CD4-positive, alpha-beta T cell treated with Interleukin-21 for 1 hour (primary cell): ENCODE results near the gene FOXO6.
A peak's percentile ranks its signal among the peaks of the same experiment; 100 is the strongest.

Experiments
- DNase-seq: peaks from one replicate; pipeline ENCODE4 v3.0.0-alpha.2; 2020

Gene FOXO6

DNA sequence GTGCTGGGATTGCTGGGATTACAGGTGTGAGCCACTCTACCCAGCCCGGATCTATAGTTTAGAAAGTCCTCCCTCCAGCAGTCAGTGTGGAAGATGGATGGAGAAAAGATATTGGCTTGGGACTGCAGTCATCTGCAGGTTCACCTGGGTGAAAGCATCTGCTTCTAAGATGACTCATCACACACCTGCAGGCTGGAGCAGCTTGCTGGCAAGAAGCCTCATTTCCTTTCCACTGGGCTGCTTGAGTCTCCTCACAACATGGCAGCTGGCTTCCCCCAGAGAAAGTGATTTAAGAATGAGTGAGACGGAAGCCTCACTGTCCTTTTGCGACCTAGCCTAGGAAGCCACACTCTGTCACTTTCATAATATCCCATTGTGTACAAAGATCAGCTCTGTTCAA lies 50.0 kb downstream of the FOXO6 start:
- DNase-seq = no peak

DNA sequence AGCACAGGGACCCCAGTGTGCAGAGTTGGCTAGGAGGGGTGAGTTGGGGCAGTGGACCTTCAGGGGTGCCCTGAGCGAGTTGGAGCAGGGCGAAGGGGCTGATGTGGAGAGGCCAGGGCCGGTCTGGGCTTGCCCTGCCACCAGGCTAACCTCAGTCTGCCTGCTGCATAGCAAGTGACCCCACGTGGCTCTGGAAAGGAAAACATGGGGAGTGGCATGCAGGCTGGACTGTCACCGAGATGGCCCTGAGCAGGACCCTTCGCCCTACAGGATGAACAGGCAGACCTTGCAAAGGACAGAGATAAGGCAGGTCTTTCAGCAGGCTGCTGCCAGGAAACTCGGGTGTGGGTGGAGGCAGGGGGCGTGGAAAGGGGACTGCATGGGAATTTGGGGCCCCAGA lies 51.5 kb downstream of the FOXO6 start:
- DNase-seq = no peak

GRCh38 chr1:41413748-41414281 lies 52.6 kb downstream of the FOXO6 start:
- no peak for DNase-seq

- no peak for DNase-seq
These were observed 53.1 kb downstream of the FOXO6 start for GRCh38 chr1:41414296-41414695.

DNA sequence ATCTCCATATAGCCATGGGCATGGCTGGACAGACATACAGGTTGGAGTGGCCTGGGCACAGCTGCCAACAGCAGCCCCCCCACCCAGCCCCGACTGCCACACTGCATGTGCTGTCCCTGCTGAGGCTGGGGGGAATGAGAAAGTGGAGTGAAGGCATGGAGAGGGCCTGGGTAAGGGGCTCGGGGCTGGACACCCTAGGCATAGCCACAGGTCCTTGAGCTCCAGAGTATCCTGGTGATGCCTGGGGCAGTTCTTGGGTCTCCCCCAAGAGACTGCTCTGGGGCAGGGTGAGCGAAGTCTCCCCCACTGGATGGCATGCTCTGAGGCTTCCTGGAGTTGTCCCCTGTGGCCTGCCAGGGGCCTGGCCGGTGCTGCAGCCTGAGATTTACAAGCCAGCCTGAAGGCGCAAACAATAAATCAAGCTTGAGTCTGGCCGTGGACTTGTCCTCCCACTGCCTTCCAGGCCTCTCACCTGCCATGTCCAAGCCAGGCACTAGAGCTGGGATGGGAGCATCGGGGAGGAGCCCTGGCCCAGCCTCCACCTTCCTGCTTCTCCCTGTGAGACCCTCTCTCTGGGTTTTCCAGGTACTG lies 53.6 kb downstream of the FOXO6 start:
- DNase-seq = no peak

DNA sequence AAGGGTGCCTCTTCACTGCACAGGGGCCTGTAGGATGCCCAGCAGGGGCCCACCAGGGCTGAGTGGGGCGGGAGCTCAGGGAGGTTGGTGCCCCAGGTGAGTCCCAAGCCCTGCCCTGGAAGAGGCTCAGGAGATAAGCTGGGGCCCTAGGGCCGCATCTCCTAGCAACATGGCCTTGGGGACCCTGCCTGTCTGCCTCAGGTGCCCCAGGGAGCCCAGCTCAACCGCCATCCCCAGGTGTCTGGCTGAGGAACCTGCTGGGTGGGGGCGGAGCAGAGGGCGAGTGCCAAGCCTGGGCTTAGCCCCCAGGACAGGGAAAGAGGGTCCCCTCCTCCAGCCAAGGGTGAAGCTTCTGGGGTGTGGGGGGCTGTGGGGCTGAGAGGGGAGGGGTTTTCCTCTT lies 54.8 kb downstream of the FOXO6 start:
- no peak for DNase-seq

- peak; percentile 60 for DNase-seq
These were observed 55.5 kb downstream of the FOXO6 start for GRCh38 chr1:41416552-41417334.

- DNase-seq = no peak
These were observed 56.1 kb downstream of the FOXO6 start for GRCh38 chr1:41417335-41417682.

GRCh38 chr1:41417746-41418145 lies 56.5 kb downstream of the FOXO6 start:
- no peak for DNase-seq

GRCh38 chr1:41418857-41419583 lies 57.8 kb downstream of the FOXO6 start:
- DNase-seq = no peak

- DNase-seq = no peak
These were observed 58.5 kb downstream of the FOXO6 start for GRCh38 chr1:41419584-41420295.

- no peak for DNase-seq
These were observed 59.1 kb downstream of the FOXO6 start for GRCh38 chr1:41420351-41420750.

DNA sequence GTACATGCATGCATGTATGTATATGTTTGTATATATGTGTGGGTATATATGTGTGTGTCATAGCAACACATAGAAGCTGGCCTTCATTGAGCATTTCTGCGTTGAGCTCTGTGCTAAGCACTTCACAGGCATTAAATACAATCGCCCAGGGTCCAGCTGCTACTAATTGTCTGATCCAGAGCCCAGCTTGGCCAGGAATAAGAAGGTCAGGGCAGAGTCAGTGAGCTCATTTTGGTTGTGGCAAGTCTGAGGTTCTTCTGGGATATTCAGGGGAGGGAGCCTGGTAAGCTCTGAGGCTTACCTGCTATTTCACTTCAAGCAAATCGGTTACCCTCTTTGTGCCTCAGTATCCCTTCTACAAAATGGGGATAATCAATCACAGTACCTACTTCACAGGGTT lies 59.6 kb downstream of the FOXO6 start:
- DNase-seq = no peak

- DNase-seq = no peak
These were observed 61.1 kb downstream of the FOXO6 start for GRCh38 chr1:41422306-41422705.

DNA sequence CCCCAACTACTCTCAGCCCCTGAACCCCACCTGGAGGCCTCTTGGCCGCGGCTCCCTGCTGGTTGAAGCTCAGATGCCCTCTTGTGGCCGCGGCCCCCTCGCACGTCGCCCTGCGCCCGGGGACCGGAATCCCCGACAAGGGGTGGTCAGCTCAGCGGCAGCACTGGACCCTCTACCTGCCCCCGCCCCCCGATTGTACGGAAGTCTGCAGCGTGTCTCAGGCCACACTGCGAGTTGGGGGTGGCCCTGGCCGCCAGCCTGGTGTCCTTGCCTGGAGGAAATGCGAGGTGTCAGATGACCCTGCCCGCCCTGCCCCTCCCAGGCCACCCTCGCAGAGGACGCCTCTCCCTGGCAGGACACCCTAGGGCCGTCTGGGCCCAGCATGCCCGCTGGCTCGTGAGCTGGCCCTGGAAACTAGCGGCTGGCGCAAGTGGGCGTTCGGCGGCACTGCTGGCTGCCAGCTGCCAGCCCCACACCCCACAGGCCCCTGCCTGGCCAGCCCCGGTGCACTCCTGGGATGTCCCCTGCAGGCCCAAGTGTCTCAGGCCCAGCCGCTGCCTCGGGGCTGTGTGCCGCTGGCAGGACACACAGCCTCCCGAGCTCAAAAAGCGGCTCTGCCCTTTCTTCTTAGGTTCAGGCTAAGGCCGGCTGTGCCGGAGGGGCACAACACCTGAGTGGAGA lies 62.4 kb downstream of the FOXO6 start:
- DNase-seq = no peak

DNA sequence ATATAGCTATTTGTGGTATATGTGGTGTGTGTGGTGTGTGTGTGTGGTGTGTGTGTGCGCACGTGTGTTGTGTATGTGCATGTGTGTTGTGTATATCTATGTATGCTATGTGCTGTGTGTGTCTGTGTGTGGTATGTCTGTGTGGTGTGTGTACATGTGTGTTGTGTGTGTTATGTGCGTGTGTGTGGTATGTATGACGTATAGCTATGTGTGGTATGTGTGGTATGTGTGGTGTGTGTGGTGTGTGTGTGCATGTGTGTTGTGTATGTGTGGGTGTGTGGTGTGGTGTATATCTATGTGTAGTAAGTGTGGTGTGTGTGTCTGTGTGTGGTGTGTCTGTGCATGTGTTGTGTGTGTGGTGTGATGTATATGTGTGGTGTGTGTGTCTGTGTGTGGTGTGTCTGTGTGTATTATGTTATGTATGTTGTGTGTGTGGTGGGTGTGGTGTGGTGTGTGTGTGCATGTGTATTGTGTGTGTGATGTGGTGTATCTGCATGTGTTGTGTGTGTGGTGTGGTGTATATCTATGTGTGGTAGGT lies 63.4 kb downstream of the FOXO6 start:
- no peak for DNase-seq

GRCh38 chr1:41425369-41425768 lies 64.1 kb downstream of the FOXO6 start:
- no peak for DNase-seq

DNA sequence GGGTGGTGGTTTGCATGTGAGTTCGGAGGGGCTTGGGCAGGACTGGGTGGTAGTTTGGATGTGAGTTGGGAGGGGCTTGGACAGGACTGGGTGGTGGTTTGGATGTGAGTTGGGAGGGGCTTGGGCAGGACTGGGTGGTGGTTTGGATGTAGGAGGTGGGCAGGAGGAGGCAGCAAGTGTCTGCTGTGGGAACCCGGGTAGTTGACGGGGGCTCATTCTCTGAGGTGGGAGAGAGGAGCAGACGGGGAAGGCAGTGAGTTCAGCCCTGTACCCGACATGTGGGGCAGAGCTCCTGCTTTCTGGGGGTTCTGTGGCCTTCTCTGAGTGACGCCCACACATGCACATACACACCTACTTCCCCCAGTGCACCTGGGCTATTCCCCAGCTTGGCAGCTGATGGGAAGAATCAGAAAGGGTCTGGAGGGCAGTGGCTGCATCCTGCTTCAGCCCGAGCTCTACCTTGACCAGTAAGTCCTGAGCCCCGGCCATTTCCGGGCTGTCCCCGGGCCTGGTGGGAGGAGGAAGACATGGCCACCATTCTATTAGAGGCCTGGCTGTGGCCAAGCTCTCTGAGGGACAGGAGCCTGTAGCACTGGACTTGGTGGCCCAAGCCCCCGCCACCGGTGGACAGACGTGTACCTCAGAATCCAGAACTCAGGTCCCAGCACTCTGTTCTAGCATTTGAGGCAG lies 65.1 kb downstream of the FOXO6 start:
- DNase-seq = no peak

DNA sequence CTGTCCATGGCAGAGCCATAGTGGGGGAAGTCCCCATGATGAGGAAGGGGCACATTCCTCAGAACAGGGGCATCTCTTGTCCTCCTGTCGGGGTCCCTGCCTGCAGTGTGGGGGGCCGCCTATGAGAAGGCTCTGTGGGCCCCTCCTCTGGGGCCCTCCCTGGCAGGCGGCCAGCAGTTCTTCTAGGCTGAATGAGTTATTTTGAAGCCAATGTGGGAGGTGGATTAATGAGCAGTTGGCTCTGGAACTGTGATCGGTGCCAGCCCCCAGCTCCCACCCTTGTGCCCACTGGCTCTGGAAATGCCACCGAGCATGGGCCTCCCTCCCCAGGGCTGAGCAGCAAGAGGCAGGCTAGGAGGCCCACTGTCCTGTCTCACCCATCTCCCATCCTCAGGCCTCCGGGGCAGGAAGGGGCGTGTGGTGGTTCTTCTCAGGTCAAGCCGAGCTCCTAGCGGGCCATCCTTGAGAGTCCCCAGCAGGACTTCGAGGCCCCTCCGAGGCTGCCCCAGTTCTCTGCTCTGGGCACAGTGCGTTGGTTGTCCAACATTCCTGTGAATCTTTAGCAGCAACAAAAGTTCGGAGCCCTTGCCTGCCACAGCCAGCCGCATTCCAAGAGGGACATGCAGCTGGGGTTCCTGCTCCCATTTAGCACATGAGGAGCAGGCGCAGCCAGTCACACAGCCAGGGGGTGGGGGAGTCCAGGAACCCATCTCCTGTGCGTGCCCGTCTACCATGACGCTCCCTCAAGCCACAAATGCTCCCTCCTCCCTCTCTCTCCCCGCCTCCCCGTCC lies 66.1 kb downstream of the FOXO6 start:
- no peak for DNase-seq

DNA sequence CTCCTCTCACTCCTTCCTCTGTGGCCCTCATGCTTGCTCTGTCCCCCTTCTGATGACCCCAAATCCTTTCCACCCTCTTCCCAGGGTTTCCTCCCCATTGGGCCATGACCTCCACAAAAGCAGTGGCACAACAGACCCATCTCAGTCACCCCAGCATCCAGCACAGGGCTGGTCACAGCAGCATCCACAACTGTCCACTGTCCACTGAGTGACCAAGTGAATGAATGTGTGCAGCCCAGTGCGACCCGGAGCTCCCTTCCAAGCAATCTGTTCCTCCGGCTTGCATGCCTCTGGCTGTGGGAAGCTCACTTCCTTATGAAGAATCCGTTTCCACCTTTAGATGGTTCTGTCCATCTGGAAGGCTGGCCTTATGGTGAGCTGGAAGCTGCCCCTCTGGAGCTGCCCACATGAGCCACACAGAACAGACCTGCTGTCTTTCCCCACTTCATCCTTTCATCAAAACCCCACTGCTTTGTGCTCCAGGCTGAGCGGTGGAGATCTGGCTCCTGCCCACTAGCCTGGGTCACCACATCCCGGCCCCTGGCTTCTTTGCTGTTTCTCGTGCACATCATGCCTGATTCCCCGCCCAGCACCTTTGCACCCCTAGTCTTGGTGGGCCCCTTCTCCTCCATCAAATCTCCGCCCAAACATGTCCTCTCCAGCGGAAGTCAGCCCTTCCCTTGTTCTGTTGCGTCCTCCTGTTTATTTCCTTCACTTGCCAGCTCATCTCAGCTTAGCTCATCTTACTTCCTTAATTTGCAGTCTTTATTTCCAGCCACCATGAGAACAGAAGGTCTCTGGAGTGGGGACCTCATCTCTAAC lies 66.9 kb downstream of the FOXO6 start:
- no peak for DNase-seq
